ENCODE data around the gene AMN.

The AMN gene

DNA sequence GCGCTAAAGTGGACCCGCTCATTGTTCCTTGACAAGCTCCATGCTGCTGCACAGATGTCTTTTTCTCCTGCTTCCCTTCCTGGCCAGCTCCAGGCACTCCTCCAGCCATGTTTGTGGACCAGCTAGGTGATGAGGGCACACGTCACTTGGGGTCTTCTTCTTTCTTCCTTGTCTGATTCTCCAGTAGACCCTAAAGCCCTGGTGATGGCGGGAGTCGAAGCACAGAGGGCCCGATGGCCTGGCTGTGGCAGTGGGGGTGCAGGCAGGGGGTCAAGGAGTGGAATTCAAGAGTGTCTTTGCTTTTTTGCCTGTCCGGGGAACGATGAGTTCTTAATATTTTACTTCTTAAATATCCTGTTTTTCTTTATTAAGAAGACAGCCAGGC, 23.0 kb upstream of the AMN start:
- DNase-seq: no peak

DNA sequence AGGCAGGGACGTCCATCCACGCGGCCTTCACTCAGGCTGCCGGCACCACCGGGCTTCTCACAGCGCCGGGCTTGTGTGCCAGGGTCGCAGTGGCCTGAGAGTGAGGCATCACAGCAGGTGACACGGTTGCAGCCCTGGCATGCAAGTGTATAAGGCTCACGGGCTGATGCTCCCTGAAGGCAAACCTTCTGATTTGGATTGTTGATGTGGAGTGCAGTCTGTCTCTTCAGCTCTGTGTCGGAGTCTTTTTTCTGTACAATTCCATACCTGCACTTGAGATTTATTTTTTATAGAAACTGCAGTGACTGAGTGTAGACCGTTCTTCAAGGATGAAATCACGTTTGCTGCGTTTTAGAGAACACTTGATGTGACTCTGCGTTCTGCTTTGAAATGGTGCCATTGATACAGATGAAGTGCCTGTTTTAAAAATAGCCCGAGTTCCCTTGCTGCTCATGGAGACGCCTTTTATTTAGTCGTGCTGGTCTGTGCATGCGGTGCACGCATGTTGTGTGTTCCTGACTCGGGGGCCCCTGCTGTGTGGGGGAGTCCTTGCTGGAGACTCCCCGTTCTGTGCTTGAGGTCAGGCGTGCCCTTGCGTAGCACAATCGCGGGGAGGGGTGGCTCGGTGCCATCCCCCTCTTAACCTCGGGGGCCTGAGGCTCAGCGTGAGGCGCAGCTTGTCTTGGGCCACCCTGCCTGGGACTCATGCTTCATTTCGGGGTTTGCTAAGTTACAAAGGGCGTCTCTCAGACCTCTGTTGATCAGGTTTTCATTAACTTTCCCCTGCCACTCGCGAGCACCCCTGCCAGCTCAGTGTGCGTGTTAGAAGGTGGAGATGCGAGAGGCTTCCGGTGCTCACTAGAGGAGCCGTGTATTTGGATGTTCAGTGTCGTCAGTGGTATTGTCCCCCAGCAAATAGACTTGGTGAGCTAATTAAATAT, 21.6 kb upstream of the AMN start:
- DNase-seq: peak; percentile 5

DNA sequence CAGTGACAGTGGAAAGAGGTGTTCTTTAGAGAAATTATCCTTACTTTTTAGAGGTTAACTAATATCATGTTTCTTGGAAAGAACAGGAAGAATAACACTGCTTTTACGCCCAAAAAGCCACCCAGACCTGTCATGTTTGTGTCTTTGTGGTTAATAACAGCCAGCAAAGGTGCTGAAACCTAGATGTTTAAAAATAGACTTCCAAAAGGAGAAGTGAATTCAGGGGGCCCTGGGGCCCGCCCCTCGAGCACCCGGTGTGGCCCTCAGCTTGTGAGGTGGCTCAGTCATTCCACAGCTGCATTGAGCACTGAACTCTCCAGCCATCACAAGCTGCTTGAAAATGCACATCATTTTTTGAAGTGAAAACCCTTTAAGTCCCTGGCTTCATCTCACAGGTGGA, 20.8 kb upstream of the AMN start:
- DNase-seq: no peak

DNA sequence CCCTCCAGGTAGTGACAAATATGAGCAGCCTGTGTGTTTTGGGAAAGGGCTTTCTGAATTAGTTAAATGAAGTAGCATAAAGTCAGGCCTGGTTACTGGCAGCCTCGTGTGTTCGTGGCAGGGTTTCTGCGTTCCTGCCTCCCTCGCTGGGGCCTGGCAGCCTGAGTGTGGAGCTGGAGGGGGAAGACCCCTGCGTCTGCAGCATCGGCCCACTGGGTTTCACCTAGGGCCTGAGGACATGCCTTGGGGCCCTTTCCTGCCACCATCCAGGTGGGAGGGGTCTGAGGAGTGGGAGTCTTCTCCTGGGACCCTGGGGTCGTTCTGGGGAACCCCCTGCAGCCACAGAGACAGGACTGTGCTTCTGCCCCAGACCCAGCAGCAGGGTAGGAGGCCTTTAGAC, 20.4 kb upstream of the AMN start:
- DNase-seq: no peak

DNA sequence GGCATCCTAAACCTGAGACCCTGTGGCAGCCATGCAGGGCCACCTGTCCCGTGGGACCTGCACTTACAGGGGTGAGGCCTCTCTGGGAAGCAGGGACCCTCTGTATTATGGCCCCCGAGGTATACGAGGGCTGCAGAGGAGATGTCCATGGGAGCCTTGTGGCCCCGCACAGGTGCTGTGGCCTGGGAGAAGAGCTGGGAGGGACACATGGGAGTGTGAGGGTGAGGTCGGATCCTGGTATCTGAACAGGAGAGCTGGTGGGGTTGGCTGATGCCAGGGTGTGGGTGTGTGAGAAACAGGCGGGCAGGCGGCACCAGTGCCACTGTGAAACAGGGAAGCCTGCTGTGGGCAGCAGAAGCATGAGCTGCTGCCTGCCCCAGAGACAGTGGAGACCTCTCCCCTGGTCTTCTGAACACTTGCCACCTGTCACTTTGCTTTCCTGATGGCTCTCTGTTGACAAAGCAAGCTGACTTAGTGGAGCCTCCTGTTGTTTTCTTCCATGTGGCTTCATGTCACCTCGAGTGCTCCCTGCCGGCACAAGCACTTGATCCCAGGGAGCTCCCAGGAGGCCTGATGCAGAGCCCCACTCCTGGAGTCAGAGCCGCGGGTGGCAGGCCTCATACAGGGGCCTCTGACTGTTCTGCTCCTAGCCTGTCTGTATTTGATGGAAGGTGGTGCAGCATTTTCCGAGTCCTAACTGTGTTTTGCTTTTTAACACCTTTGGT, 19.8 kb upstream of the AMN start:
- DNase-seq: no peak

DNA sequence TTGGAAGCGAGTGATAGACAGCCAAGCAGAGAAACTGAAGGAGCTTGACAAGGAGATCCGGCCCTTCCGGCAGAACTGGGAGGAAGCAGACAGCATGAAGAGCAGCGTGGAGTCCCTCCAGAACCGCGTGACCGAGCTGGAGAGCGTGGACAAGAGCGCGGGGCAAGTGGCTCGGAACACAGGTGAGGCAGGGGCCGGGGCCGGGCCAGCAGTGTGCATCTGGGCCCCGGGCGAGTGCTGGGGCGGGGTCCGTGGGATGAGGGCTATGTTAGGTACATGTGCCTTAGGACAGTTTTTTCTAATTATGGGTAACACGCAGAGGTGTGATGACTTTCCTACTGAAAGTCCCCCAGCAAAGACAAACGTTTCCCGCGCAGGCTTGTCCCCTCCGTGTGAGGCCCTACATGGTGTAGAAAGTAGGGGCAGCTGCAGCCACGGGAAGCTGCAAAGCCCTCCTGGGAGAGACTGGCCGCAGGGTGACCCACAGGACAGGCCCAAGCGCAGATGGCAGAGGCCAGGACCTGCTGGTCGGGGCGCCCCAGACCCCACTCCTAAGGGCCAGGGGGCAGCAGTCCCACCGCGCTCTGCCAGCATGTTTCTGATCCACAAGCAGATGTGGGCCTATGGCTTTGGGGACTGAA, 19.1 kb upstream of the AMN start:
- no peak for DNase-seq

DNA sequence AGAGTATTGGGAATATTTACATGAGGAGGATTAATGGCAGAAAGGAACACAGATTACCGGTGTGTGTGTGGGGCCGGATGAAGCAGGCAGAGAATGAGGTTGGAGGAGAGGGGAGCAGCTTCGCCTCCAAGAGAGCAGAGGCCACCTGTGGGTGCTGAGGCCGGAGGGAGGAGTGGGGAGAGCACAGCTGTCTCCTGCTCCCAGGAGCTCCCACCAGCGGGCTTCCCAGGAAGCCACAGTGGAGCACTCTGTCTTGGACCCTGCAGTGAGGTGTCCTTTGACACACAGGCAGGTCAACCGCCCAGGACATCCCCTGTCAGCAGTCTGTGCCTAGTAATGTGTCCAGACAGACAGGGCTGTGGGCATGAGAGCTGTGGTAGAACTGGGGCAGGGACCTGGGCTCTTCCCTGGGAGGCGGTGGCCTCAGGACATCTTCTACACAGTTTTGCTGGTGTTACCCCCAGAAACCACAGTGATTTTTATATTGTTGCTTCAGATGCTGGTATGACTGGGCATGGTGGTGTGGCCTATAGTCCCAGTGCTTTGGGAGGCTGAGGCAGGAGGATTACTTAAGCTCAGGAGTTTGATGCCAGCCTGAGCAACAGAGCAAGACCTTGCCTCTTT, 18.5 kb upstream of the AMN start:
- no peak for DNase-seq

DNA sequence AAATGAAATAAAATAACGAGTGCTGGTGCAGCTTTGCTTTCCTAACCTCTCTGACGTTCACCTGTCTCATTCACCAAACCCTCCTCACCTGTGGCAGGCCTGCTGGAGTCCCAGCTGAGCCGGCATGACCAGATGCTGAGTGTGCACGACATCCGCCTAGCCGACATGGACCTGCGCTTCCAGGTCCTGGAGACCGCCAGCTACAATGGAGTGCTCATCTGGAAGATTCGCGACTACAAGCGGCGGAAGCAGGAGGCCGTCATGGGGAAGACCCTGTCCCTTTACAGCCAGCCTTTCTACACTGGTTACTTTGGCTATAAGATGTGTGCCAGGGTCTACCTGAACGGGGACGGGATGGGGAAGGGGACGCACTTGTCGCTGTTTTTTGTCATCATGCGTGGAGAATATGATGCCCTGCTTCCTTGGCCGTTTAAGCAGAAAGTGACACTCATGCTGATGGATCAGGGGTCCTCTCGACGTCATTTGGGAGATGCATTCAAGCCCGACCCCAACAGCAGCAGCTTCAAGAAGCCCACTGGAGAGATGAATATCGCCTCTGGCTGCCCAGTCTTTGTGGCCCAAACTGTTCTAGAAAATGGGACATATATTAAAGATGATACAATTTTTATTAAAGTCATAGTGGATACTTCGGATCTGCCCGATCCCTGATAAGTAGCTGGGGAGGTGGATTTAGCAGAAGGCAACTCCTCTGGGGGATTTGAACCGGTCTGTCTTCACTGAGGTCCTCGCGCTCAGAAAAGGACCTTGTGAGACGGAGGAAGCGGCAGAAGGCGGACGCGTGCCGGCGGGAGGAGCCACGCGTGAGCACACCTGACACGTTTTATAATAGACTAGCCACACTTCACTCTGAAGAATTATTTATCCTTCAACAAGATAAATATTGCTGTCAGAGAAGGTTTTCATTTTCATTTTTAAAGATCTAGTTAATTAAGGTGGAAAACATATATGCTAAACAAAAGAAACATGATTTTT, 17.1 kb upstream of the AMN start:
- DNase-seq: no peak

DNA sequence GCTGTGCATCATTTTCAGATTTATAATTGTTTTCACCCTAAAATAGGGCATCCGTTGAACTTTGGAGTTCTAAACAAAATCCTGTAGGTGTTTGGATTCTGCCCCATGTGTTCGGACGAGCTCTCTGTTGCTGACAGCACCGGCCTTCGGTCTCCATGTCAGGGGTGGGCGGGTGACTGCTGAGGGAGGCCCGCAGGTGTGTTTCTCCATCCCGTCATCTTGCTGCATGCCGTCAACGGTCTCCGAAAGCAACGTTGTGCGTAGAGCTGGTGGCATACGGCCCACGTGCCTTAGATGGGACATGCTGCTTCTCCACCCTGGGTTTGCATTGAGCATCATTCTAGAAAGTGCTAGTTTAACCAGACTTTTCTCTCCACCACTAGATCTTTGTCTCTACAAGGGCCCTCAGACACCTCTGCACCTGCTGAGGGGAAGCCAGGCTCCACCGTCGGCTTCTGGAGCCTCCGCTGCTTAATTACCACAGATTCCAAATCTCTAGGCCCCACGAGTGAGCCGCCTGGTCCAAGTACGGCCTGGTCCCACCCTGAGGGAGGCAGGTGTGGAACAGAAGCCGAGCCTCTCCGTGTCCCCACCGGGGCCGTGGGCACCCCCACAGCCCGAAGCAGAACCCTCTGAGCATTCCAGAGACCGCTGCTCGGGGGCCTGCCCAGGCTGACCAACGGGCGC, 15.7 kb upstream of the AMN start:
- no peak for DNase-seq

DNA sequence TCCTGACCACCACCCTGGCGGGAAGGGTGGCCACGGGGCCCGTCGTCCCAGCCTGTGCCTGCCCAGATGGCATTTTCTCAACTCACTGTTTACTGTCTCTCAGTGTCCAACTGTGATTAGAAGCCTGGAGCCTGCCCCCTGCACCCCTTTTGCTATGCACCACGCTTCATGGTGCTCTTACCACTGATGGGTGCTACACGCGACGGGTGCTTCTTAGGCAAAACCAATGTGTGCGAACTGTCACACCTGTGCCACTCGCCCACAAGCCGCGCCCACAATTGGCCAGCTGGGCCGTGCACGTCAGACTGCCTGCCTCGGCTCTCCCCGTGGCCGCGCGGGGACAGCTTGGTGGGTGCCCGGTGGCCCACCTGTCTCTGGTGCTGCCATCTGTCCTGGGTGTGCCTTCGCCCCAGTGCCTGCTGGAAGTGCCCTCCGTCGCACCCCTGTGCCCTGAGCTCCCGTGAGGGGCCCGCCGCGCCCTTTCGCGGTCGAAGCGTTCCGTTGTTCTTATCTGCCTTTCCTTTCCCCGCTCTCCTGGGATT, 15.1 kb upstream of the AMN start:
- no peak for DNase-seq

DNA sequence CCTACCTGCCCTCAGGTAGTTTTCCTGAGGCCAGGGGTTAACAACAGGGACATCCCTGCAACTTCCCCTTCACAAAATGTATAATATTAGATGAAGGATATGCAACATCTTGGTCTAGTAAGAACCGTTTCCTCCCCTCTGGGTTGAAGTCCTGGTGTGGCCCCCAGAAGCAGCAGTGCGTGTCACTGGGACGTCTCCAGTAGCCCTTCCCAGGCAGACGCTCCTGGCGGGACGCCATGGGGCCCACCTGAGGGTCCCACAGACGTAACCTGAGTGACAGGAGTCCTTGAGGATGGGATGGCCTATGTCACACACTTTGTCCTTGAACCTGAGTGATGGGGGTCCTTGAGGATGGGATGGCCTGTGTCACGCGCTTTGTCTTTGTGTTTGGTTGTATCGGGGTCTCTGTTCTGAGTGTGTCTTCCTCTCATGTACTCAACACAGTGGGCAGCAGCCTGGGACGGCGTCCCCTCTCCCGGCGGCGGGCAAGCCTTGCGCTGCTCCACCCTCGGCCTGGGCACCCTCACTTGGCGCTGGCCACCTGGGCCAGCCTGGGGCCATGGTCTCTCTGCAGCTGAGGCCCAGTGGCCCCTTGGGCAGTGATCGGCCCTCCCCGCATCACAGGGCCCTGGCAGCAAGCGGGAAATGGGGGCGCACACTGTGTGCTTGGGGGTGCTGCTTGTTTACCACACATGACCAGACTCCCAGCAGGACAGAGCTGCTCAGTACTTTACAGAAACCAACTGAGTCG, 14.3 kb upstream of the AMN start:
- DNase-seq: no peak

DNA sequence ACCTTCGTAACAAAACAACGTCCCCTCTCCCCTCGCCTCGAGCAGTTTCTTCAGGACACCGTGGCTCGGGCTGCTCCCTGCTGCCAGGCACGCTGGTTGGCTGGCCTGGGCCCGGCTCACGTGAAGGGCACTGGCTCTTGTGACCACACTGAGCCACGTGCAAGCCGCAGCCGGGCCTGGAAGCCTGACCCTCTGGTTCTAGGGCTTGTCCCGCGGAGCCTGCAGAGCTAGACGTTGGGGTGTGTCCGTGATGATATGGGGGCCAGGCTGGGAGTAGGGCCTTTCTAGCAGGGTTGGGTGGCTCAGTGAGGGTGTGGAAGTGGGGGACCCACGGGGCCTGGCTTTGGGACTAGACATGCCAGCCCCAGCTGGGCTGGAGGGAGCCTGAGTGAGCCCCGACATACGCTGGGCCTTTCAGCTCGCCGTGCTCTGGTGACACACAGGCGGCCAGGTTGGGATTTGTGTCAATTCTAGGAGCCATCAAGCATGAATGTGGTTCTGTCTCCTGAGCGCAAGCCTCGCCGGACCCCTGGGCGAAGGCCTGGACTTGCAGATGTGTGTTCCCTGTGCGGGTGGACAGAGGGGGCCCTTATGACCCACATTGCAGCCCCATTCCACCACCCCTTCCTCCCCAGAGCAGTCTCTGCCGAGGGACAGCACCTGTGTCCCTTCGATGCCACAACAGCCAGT, 13.6 kb upstream of the AMN start:
- no peak for DNase-seq

DNA sequence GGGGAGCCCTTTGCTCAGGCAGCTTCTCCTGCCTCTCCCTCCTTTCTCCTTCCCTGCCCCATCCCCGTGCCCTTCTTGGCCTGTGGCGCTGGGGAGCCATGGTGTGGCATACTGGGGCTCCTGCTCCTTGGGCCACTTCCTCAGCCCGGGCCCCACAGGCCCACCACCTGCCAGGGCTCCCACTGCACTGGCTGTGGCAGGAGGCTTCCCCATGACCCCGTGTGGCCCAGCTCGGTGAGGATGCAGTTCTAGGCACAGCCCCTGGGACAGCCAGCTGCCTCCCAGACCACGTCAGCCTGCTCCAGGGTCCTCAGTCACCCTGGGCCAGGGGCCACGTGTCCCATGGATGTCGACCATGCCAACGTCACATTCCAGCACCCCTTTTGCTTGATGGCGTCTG, 13.0 kb upstream of the AMN start:
- no peak for DNase-seq

DNA sequence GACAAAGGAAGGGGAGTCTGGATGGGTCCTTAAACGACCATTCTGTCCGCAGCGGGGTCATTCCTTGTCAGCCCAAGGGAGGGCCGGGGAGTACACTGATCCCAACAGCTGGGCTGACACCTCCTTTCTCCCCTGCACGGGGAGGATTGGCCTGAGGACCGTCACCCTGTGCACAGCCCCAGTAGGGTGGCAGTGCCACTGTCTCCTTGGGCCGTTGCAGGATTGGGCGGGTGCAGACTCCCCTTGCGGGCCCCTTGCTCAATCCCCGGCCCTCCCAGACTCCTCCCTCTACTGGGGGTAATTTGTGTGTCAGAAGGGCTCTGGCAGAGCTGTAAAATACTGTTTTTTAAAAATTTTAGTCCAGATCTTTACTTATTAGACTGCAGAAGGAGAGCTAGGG, 12.6 kb upstream of the AMN start:
- no peak for DNase-seq

DNA sequence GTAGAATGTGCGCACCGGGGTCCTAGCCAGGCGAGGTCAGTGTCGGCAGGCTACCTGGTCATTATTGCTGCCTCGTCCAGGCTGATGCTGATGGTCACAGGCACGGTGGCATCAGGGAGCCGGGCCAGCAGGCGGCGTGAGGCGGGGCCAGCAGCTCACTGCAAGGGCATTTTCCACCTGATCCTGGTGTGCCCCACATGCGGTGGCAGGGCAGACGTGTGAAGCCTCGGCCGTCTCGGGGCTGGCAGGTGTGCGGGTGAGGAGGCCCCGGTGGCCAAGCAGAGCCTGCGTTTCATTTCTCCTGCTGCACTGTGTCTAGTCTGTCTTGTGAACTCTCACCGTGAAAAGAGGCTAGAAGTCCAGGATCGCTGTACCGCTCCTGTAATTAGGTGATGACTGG, 12.0 kb upstream of the AMN start:
- no peak for DNase-seq

DNA sequence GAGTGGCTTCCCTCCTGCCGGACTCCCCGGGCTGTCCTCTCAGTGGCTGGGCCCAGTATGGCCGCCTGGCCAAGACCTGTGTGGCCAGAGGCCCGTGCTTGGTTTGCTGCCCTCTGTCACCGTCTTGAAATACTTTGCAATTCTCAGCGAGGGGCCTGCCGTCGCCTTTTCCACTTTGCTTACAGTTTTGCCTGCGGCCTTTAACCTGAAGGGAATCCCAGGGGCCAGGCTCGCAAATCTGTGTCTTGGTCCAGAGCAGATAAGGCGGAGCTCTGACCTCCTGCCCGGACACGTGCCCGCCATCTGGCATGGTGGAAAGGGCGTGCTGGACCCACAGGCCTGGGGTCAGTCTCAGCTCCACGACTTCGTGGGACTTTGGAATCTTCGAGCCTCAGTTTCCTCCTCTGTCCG, 10.9 kb upstream of the AMN start:
- no peak for DNase-seq

DNA sequence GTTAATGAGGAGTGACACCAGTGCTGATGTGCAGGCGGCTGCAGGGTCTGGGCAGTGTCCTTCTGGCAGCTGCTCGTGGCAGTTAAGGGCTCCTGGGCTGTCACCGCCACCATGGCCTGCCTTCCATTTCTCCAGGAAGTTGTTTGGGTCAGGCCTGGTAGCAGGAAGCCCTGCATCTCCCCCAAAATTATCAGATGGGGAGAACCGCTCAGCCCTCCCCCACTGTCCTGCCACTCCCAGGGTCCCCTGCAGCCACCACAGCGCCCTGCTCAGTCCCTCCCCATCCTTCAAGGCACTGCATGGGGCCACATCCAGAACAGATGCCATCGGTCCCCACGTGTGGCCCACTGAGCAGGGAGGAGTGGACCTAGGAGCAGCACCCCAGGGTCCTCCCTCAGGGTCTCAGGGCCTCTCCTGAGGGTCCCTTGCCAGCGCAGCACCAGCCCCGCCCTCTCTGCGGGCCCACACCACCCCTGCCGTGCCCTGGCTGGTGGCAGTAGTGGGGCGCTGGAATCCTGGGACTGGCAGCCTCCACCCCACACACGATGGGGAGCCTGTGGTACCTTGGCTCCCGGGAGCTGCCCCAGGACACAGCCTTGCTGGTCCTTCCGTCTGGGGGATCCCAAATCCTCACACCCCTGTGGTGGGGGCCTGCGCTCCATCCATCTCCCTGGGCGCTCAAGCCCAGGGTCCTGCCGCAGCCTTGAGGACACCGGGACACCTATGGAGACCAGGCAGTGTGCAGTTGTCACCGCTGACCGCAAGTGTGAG, 10.3 kb upstream of the AMN start:
- no peak for DNase-seq

DNA sequence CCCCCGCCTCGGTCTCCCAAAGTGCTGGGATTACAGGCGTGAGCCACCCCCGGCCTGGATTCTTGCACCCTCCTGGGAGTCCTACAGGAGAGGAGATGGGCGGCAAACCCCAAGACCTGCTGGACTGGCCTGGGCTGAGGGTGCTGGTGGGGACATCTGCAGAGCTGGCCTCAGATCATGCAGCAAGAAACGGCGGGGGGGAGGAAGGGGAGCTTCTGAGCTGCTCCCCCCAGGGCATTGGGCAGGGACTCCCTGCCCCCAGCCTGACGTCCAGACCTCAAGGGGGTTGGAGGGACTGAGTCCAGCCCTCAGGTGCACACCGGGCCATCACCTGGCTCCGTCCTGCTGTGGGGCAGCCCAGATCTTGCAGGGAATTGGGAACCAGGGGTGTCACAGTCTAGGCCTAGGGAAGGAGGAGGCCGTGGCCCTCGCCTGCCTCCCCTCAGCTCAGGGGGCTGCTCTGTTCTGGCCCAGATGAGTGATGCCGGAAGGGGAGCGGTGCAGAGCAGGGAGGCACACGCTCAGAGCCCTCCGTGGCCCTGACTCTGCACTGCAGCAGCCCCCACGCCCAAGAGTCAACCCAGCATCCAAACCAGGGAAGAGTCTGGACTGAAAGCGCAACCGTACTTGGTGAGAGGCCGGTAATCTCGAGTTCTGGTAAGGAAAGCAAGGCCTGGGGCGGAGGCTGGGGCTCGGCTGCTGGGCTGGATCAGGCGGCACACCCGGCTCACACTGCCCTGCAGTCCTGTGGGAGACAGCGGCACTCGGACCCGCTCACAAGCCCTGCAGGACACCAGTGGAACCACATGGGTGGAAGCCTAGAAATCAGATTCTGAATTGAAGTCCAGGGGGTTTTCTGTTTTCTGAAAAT, 8.9 kb upstream of the AMN start:
- no peak for DNase-seq
